NOMO-1 (cell line): ENCODE results near the gene TFR2.

ENCODE experiments used
- DNase-seq, 2 experiments: peaks; one replicate each; lab custom pipeline; 2025; ENCODE audit not compliant: unreplicated experiment in 2 of 2; lab: John Stamatoyannopoulos, UW

TFR2 gene

GRCh38 chr7:100574362-100575205 lies 66.8 kb downstream of the TFR2 start:
- DNase-seq: no peak

GRCh38 chr7:100573691-100574361 lies 67.5 kb downstream of the TFR2 start, which contains the start of gene SAP25:
SAP25 (minus strand) TSS chr7:100573900; CDS start chr7:100573742, 158 bp downstream.
- DNase-seq: no peak

DNA sequence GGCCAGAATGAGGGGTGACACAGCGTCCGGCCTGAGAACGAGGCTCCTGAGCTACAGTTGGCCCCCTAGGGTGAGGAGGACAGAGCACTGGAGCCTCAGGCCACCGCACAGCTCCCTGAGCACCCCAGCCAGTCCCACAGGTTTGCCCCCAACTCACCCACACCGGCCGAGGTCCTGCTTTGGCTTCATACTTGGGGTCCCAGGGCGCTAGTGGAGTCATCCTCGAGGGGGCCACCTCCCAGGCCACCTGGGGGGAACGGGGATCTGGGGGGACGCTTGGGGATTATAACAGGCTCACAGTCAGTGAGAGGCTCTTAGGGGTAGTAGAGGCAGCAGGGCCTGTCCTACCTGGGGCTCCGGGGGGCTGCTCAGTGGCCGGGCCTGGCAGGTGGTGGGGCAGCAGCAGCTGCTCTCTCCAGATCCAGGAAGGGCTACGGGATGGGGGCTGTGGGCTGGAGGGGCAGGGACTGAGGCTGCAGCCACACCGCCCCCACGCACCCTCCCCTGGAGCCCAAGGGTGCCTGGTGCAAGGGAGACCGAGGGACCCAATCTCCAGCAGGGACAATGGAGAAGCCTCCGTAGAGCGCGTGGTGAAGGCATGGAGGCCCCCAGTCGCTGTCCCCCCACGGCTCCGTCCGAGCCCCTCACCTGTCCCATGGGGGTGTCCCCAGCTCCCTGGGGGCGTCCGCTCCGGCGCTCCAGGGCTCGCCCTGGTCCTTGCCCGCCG lies 68.2 kb downstream of the TFR2 start:
- DNase-seq: no peak

DNA sequence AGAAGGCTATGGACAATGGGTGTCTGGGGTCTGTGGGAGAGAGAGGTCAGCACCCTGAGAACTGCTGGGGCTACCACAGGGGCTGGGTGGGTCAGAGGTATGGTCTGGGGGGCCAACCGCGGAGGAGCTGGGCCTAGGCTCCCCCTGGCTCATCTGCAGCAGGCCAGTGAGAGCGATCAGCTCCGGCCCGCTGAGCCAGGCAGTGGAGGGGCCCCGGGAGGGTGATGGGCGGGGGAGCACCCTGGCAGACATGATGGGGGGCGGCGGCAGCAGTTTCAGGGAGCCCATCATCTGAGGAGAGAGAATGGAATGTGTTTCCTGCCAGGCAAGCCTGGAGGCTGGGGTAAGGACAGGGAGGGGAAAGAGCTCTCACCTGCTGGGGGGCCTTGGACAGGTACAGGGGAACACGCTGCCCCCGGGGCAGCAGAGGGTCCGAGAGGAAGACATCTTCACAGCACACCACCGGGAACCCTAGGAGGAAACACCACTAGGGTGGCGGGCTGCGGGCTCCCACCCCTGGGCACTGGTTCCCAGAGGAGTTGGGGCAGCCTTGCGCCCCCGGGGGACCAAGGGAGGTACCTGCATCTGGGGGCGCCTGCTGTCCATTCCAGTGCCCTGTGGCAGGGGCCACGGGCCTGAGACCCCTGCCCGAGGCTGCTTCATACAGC lies 68.9 kb downstream of the TFR2 start:
- no peak for DNase-seq

GRCh38 chr7:100571829-100572116 lies 69.6 kb downstream of the TFR2 start:
- DNase-seq: no peak

DNA sequence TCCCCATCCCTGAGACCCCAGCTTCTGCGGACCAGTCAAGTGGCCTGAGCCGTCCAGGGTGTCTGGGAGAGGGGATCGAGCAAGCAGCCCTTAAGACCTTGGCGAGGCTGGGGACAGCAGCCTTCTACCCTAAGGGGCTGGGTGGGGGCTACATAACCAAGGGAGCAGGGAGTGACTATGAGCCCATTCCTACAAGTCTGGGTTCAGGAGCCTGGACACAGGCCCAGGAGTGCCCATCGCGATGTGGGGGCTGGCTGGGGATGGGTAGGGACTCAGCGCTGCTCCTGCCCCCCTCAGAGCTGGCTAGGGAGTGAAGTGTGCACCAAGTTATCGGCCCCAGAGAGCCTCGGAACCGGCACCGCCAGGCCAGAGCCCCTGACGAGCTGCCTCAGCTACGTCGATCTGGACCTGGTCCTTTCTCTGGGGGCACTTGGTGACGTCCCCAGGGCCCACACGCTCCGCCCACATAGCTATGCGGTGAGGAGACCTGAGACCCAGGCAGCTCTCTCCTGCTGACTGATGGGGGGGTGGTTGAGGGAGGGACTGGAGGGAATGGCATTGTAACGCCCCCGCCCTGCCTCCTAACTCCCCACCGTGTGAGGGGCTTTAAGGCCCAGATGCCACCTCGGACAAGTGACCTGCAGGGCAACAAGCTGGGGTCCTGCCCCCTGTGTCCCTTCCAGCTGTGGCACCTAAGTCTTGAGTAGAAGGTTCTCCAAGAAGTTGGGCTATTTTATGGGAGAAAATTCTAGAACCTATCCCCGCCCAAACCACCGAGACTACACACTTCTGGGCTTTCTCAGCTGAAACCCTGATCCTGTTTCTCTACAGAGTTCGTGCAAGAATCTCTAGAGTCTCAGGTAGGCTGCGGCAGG lies 70.2 kb downstream of the TFR2 start:
- no peak for DNase-seq
